Suppressor macrophage treated with lipopolysaccharide for 4 hours (primary cell): ENCODE results near the gene SULT1C2.

Experiments used
- DNase-seq: peaks from one replicate; pipeline ENCODE4 v3.0.0-alpha.2; 2020

SULT1C2 gene

DNA sequence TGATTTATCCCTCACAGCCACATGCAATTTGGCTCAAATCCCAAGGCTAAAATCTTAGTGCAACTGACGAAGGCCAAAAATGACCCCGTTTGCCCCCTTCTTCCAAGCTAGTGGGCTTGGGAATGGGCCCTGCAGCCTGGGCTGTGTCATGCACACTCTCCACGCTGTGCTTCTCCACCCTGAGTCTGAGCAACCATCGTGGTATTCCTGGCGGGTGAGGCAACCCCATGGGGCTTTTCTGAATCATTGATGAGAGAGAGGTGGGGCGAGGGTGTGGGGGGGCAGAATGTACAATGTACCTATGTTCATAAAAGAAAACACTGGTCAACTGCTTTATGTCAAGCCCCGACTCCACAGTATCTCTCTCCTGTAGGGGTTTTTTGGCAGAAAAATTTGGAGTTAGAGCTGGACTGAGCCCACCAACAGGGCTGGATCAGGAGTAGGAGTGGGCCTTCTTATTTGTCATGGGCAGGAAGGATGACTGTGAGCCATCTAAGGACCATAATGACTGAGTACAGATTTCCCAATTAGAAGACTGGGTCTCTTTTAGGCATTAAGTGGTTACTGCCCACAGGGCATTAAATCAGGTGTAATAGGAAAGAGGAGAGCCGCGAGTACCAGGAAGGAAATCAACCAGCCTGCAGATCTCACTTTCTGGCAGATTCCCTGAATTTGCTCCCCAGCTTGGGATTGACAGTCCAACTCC is 8.9 kb downstream of the SULT1C2 start:
- DNase-seq, result no peak

DNA sequence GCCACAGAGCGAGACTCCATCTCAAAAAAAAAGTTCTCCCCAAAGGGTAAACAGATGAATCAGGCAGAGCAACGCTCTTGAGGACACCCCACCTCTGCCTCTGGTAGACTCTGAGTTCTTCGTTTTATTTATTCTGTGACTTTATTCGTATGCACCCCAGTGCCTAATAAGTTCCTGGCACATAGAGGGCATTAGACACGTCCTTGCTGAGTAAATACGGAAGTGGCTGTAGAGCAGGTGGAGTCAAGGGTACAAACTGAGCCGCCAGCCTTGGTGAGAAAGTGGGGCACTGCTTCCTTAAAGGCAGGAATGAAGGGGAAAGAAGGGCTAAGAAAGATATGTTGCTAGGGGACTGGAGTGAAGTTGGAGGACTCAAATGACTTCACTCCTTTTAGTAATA is 12.9 kb downstream of the SULT1C2 start:
- no peak for DNase-seq

DNA sequence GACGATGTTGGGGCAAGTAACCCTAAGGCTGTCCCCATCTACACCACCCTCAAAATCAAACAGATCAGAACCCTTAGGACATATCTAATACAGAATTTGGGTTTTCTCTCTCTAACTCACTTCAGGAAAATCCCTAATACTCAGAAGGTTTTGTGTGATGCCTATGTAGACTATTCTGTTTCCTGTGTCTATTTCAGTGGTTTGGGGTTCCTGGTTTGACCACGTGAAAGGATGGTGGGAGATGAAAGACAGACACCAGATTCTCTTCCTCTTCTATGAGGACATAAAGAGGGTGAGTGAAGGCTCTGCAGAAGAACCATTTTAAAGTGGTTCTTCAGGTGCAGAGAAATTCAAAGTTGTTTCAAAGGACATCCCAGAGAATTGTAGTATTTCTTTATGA is 16.3 kb downstream of the SULT1C2 start:
- DNase-seq, result peak; percentile 17

DNA sequence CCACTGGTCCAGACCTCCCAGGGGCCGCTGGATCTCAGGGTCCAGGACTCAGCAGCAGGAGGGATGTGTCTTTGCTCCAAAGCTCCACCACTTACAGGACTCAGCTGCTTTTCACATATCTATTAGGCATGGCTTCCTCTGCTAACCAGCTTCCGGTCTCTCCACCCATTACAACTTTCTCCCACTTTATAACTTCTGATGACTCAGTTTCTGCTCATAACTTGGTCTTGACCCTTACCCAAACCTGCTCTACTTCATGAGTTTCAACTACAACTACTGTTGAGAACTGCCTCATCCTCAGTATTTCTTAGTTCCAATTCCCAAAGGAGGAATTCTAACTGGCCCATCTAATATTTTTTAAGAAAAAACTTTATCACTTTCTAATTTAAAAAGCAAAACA is 17.2 kb downstream of the SULT1C2 start:
- DNase-seq, result no peak

DNA sequence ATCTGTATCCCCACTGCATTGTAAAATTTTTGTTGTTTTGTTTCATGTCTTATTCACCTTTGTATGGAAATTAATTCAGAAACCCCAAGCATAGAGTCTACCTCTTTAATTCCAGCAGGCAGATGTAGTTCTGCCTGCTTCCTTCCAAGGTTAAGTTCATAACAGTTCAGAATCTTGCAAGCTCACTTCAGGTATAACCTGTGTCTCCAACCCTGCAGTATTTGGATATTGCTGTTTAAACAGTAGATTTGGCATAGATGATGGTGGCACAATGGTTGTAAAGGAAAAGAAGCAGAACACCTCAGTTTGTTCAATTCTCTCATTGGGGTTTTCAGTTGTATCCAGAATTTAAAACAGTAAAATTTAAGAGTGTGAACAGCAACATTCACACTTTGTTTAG is 21.2 kb downstream of the SULT1C2 start:
- DNase-seq, result no peak

DNA sequence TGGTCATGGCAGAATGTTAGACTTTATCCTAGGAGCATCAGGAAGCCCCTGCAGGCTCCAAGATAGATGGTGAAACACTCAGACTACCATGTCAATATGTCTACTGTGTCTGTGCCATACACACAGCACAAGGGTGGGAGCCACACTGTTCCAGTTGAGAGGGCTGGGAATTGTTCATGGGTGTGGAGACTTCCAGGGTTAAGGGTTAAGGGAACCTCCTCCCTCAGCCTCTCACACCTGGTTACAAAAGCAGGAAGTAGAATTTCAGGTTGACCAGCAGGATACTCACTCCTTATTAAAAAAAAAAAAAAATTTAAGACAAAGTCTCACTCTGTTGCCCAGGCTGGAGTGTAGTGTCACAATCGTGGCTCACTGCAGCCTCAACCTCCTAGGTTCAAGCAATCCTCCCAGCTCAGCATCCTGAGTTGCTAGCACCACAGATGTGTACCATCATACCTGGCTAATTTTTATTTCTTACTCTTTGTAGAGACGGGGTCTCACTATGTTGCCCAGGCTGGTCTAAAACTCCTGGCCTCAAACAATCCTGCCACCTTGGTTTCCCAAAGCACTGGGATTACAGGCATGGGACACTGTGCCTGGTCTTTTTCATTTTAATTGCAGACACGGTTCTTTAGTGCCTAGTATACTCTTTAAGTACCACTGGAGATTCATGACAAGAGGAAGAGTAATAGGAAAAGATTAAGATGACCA is 26.0 kb downstream of the SULT1C2 start:
- DNase-seq, result no peak

DNA sequence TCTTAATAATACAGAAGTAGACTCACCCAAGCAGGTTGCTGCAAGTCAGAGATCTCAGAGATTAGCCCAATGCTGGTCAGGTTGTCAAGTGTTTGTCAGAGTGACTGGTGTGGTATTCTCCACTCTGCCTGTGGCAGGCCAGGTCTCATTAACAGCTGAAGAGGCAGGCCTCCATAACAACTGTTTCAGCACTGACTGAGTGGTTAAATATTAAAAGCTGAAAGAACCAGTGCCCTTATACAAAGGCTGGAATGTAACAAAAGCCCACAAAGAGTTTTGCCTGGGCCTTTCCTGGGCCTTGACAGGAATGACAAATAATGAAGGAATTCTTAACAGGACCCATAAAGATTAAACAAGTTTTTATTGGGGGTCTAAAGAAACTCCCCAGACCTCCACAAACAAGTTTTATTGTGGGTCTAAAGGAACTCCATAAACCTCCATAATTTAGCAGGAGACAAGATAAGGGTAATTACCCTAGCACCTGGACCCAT is 26.8 kb downstream of the SULT1C2 start:
- DNase-seq, result no peak

DNA sequence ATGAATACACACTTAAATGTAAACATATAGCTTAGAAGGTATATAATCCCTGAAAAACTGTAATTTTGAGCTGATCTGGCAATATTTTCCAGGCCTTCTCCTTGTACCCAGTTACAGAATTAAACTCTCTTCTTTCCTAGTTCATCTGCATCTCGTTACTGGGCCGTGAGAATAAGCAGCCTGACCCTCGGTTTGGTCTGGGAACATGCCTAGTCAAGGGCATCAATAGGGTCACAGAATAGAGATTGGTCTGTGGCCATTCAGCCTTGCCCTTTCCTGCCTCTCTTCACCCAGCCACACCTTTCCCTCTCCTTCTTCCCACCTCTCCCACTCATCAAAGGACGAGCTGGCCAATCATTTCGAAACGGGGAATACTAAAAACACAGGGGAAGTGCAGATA is 27.3 kb downstream of the SULT1C2 start:
- DNase-seq, result no peak

DNA sequence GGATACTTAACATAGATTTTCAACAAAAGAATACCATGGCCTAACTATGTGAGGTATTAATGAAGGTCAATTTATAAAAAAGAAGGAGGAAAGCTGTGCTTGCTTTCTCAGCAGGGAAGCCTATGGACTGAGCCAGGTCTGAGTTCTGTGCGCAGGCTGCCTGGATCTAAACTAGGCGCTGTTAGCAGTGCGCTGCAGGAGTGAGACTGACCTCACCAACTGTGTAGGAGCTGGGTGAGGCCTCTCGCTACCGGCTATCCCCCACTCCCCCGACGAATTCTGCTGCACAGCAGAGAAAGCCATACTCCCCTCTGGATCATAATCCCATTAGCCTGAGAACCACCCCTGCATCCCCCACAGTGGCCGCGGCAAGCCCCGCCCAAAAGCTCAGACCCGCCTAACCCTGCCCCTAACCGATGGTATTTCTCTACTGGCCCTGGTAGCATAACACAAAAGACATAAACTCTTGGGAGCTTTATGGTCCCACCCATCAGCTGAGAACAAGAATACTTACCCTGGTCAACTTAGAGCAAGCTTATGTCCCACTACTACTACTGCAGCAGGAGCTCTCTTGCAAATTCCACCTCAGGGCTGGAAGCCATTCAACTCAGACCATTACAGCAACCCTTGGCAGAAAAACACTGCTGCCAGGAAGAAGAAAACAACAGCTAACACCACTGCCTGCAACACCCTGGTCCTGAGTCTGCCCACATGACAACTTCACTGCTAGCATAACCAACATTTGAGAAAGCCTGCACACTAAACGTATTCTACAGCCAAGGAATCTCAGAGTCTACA is 28.0 kb downstream of the SULT1C2 start:
- DNase-seq, result no peak

DNA sequence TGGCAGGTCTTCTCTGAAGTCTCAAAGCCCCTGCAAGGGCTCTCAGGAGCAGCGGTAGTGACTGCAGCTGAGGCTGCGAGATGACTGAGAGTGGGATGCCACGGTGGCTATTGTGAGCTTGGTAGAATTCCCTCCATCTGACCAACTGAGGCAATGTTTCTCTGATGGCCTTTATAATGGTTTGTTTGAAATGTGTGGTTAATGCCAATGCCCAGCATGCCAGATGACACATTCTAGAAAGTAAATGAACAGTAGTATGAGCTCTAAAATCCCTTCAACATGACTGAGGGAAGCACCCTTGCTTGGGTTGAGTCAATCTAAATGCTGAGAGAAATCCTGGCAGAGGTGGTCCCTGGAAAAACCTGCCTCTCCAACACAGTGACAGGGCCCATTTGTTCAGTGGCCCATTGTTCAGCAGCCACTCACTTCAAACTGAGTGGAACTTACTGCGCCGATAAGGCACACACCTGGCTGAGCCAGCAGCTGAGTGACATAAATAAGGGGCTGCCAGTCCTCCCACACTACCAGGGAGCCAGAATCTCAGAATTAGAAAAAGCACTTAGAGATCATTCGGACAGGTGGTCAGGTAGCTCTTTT is 31.7 kb downstream of the SULT1C2 start:
- DNase-seq, result no peak

DNA sequence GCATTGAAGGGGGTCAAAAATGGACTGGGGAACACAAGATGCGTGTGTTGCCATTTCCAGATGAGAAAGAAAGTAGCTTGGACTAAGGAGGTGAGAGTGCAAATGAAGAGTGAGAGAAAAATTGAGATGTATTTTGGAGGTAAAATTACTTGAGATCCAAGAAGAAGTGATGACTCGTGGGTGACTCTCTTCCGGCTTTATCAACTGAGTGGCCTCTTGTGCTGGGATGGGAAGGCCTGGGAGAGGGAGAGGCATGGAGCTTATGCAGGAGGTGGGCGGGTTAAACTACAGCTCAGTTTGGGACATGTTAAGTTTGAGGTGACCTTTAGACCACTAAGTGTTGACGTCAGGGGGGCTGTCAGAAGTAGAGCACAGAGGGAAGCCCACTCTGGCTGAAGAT is 34.9 kb downstream of the SULT1C2 start:
- no peak for DNase-seq

DNA sequence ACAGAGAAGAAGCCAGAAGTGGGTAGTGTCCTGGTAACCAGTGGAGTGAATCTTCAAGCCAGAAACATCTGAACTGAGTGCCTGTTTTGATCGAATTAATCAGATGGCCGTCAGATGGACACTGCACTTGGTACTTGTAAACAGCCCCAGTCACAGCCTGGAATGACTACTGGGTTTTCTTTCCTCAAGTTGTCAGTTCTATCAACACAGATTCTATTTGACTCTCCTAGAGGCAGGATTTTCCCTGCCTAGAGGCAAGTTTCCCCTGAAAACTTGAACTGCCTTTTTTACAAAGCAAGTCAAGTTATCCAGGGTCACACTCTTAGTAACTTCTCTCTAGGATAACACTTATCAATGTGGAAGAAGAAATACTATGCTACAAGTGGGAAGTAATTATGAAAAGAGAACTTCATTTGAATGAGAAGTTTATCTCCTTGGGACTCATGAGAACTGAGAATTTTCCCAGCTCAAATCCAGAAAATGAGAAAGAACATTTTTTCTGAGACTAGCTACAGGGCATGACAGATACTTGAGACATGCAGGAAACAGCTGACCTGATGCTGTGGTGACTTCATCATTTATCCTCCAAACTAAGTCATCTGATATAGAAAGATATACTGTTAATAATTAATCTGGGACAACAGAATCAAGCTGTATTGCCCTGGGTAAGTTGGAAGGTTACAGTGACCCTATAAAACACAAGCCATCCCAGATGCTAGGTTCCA is 36.0 kb downstream of the SULT1C2 start:
- DNase-seq, result peak; percentile 47

DNA sequence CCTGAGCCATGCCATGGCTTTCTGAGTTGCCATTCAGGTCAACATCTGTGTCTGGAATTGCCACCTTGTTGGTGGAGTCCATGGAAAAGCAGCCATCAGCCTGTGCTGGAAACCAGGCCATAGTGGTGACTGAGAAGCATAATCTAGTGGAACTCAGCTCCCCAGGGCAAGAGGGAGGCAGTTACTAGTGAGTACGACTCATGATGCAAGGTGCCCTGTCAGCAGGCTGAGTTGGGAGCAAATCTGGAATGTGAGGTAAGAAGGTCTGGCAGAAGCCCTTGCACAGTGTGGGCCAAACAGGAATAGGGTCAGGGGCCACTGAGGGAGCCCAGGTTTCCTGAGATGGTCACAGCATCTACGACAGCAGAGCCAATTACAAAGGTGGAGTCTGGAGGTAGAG is 37.1 kb downstream of the SULT1C2 start:
- no peak for DNase-seq

DNA sequence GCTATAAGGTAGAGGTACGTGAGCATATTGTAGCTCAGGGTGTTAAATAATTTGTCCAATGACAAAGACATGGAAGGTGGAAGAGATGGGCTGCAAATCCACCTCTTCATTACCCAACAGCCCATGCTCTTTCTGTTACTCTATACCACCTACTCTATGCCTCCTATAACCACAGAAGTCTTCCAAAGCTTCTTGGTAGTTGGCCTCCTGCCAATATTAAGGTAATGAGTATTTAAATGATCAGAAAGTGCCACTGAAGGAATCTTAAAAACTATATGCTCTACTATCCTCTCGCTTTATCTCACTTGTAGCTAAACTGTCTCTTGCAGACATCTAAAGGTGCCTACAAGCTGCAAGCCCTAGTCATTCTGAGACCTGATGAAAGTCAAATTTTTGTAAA is 41.1 kb downstream of the SULT1C2 start:
- DNase-seq, result no peak

DNA sequence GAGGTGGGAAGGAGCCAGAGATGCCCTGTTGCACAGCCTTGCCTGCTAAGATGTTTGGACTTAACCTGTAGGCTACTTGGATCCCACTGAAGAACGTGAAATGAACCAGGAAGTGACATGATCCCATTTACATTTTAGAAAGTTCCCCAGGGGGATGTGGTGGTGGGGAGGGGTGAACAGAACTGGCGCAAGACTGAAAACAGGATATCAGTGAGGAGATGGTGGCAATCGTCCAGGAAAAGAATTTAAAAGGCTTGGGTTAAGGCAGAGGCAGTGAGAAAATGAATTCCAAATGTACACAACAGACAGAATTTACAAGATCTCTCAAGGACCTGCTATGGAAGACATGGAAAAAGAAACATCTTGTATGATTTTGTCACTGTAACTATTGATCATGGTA is 42.3 kb downstream of the SULT1C2 start:
- DNase-seq, result no peak

DNA sequence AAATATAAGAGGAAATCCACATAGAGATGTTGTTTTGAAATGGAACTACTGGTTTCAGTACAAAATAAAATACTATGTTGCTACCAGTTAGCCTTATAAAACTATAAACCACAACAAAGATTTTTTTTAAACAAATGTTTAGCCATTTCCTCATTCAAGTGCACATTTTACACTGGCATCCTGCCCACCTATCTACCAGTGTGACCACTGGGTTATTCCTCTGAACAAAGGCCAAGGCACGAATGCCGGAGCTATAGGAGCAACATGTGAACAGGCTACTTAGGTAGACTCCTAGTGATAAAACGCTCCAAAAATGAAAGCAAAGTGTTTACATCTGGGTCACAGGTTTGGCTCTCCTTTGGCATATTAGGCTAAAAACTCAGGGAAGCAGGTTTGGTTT is 57.3 kb downstream of the SULT1C2 start:
- DNase-seq, result no peak

DNA sequence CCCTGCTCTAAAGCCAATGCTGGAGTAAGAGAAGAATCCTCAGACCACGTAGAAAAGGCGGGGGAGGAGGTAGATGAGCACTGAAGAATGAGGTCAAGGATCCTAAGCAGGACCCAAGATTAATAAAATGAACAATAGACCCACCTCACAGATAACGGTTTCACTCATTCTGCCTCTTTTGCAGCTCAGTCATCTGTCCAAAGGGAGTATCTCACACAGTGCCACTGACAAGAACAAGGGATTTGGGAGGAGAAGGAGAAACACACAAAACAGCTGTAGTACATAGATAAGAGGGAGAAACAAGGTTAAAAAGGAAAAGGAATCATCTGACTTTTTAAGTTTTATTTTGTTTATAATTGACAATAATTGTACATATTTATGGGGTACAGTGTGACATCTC is 58.1 kb downstream of the SULT1C2 start:
- no peak for DNase-seq

DNA sequence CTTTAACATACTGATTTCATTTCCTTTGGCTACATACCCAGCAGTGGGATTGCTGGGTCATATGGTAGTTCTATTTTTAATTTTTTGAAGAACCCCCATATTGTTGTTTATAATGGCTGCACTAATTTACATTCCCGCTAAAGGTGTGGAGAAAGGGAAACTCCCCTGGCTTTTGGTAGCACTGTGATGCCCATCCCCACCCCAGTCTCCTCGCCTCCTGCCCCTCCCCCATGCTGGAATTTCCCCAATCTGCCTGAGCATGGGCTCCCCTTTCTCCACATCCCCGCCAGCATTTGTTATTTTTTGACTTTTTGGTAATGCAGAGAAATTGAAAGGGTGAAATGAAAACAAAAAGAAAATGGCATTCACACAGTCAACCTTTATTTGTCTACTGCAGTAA is 59.1 kb downstream of the SULT1C2 start:
- DNase-seq, result no peak

DNA sequence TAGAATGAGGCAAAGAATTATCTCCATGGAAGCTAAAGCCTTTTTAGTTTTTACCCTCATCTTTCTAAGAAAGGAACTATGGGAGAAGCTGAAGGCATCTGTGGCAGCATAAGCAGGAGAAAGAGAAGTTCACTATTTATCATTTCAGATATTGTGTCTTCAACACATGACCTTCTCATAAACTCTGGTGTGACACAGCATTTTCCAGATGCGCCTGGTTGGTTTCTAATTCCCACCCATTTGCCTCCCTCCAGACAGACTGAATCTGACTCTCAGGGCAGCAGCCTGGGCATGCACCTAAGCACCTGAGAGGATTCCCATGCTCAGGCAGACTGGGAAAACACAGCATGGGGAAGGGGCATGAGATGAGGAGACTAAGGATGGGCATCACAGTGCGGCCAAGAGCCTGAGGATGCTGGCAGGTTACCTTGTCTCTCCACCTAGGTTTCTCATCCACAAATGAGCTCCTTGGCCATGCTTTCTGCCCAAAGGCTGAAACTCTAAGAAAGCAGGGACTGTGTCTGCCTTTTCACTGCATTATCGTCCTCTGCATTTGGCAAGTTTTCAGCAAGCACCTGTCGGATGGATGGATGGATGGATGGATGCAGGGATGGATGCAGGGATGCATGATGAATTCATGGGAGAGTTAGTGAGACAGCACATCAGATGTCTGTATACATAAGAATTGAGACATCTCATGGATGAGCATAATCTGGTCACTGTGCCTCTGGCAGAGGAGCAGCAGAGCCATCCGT is 60.3 kb downstream of the SULT1C2 start:
- DNase-seq, result no peak

DNA sequence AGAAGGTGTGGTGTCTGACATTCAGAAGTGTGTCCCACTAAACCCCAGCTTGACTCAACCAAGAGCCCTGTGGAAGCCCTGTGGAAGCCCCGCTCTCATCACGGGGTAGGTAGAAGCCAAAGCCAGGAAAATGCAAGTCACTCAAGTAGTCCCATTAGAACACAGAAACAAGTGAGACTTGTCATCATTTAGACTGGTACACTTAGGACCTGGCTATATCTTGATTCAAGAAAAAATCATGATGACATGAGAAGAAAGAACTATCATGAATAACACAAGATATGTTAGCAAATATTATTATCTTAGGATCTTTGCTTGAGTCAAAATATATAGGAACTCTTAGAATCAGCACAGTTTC is 60.9 kb downstream of the SULT1C2 start:
- no peak for DNase-seq

DNA sequence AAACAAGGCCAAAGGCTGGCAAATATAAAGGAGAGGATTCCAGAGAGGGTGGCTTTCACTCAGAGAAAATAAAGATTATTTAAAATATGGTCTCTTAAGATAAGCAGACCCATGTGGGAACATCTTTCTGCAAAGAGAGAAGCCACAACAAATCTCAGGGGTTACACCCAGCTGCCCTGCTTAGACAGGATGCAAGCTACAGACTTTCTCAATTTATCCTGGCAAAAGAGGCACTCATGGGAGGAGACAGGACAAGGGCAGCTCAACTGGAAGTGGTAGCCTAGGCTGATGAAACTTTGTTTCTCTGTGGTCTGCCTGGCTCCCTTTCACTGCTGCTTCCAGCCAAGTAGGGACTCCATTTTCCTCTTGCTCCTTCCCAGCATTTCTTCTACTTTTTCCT is 63.2 kb downstream of the SULT1C2 start:
- DNase-seq, result no peak

DNA sequence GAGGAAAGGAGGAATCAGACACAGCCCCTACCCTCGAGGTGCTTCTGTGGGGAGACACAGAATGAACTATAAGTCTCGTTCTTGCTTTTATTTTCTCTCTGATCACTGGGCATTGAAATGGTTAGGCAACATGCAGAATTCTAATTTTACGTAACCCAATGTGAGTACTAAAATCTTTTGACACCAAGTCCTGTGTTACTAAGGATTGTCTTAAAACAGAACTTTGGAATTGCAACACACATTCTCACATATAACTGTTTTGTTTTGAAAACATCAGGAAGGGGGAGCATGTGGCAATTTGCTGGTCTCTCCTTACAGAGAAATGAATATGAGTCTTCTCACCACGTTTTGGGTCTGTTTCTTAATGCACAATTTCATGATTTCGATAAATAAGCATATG is 65.4 kb downstream of the SULT1C2 start:
- DNase-seq, result peak; percentile 83
